Stimulated activated naive CD8-positive, alpha-beta T cell treated with anti-CD3 and anti-CD28 coated beads, Interleukin-15, amount 100 ng/mL, for 72 hours (primary cell): Measurements from ENCODE around the gene ATP12A.
"Not testable (repeated sequence)": the region's sequence is repeated elsewhere in the genome, so short reads cannot be mapped to it uniquely, and the experiment has no call there.

Source experiments
- ATAC-seq: fragments of 150-1000 bp; cut with Tn5 transposase; 2 replicates; pipeline ENCODE4 v1.10.0; 2021; ENCODE audit warnings: mild to moderate bottlenecking, moderate library complexity
- DNase-seq, 2 donors: peaks; one replicate each; pipeline ENCODE4 v3.0.0; 2021 to 2022
- H3K27ac Mint-ChIP-seq, 2 donors: one replicate each; pipeline ENCODE4 v1.8.0; 2022; ENCODE audit warnings: mild to moderate bottlenecking in 2 of 2, mixed read lengths in 2 of 2, moderate library complexity in 2 of 2
- H3K27me3 Mint-ChIP-seq: one replicate; pipeline ENCODE4 v1.8.0; 2022; ENCODE audit warnings: mixed read lengths
- H3K4me1 Mint-ChIP-seq: one replicate; pipeline ENCODE4 v1.8.0; 2022; ENCODE audit warnings: mild to moderate bottlenecking, mixed read lengths
- H3K4me3 Mint-ChIP-seq, 2 donors: one replicate each; pipeline ENCODE4 v1.8.0; 2022; ENCODE audit warnings: mild to moderate bottlenecking in 2 of 2, mixed read lengths in 2 of 2, moderate library complexity in 1 of 2
- H3K9me3 Mint-ChIP-seq, 2 donors: one replicate each; pipeline ENCODE4 v1.8.0; 2022; ENCODE audit warnings: mixed read lengths in 2 of 2

Gene ATP12A

DNA sequence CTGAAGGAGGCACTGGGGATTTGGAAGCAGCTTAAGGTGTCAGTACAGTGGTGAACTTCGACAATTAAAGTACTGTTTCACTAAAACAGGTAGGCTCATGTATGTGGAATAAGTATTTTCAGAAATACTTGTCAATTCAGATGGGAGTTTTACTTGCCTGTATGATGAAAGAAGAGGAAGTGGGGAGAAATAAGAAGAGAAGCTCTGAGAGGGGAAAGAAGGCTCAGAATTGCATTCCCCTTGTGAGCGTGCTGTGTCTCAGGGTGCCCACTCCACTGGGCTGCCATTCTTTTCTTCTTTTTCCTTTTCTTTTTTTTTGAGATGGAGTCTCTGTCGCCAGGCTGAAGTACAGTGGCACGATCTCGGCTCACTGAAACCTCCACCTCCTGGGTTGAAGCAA is 45.2 kb downstream of the ATP12A start:
- ATAC-seq (no peak), DNase-seq (no peak)
- H3K9me3 Mint-ChIP-seq, result no peaks in the 10 kb centered on the region
- H3K4me1 Mint-ChIP-seq, result peaks cover 4% of the 10 kb centered on the region
- H3K4me3 Mint-ChIP-seq, result no peak overlapping the region
- H3K27ac Mint-ChIP-seq, result no peak overlapping the region
- peaks cover 19% of the 10 kb centered on the region for H3K27me3 Mint-ChIP-seq

GRCh38 chr13:24727731-24728601 is 47.8 kb downstream of the ATP12A start:
- DNase-seq, result peak; percentile 62 to 72
- Mint-ChIP-seq H3K4me1 (peaks cover 9% of the 10 kb centered on the region), H3K27me3 (peaks cover 14% of the 10 kb centered on the region), H3K27ac (no peak overlapping the region), H3K9me3 (peaks cover 0 to 6% of the 10 kb centered on the region in 2 donors), H3K4me3 (no peak overlapping the region)
- peak; percentile 99 for ATAC-seq

DNA sequence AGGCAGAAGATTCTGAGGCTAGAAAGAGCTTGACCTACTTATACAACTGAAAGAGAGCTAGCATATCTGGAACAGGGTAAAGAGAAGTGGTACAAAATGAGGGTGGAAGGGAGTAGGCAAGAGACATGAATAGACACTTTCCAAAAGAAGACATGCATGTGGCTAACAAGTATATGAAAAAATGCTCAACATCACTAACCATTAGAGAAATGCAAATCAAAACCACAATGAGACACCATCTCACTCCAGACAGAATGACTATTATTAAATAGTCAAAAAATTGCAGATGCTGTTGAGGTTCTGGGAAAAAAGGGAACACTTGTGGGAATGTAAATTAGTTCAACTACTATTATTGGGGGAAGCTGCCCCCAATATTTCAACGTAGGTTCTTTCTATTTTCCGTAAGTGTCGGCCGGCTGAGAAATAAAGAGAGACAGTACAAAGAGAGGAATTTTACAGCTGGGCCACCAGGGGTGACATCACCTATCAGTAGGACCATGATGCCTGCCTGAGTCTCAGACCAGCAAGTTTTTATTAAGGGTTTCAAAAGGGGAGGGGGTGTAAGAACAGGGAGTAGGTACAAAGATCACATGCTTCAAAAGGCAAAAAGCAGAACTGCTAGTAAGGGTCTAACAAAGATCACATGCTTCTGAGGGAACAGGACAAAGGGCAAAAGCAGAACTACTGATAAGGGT is 50.8 kb downstream of the ATP12A start:
- not testable (repeated sequence) for H3K4me1 Mint-ChIP-seq, H3K27ac Mint-ChIP-seq, H3K9me3 Mint-ChIP-seq, DNase-seq, H3K4me3 Mint-ChIP-seq, H3K27me3 Mint-ChIP-seq, ATAC-seq

- DNase-seq (no peak), ATAC-seq (no peak)
- Mint-ChIP-seq H3K4me3 (no peak overlapping the region), H3K27me3 (no peaks in the 10 kb centered on the region), H3K9me3 (peaks cover 0 to 6% of the 10 kb centered on the region in 2 donors), H3K27ac (no peak overlapping the region), H3K4me1 (peaks cover 11% of the 10 kb centered on the region)
These were observed 54.7 kb downstream of the ATP12A start for GRCh38 chr13:24734950-24735349.

DNA sequence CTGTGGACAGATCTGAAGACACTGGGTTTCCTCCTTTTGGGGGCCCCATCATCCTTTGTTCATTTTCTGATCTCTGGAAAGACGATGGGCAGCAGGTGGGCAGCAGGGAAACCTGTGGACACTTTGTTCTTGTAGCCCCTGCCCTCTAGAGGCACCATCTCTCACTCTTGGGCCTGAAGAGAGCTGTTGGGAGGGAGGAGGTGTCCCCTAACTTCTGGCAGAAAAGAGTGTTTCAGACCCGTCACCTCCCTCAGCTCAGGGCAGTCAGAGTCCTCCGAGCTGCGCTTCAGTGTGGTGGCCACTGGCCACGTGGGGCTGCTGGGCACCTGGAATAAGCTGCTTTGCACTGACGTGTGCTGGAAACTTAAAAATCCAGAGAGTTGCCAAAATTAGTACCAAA is 56.8 kb downstream of the ATP12A start:
- ATAC-seq (no peak), DNase-seq (no peak)
- Mint-ChIP-seq H3K27ac (no peak overlapping the region), H3K27me3 (no peaks in the 10 kb centered on the region), H3K9me3 (no peaks in the 10 kb centered on the region), H3K4me1 (peaks cover 8% of the 10 kb centered on the region), H3K4me3 (no peak overlapping the region)

- Mint-ChIP-seq H3K4me3 (no peak overlapping the region), H3K4me1 (peaks cover 8% of the 10 kb centered on the region)
These were observed 58.2 kb downstream of the ATP12A start for GRCh38 chr13:24738366-24738847.

DNA sequence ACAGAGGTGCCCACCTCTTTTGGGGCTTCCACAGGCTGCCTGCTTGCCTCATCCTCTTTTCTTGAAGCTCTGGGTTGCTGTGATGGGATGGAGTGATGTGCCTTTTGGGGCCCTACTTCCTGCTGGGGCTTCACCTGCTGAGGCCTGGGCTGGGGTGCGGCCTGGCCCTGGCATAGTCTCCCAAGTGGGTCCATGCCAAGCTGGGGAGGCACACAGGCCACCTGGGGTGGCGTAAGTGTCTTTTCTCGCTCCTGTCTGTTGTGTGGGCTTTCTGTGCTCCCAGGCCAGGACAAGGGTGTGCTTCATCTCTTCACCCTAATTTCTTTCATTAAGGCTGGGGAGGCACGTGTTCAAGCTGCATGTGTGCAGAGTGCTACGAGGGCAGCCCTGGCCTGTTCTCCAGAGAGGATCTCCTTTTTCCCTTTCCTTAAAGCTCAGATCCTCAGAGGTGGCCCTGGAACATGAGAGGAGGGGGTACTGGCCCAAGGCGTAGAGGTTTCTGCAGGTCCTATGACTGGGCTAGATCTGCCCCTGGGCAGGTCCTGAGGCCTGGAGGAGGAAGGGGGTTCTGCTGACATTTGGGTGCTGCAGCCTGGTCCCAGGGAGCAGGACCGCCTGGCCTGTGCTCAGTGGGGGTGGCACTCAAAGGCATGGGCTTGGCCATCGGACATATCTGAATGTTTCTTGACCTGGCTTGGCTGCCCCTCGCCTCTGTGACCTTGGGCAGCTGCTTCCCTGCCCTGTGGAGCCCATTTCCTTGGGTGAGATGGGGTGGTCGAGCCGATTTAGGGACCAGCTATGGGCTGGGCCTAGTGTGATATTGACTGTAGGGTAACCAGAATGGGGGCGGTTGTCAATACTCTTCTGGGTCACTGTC is 60.0 kb downstream of the ATP12A start:
- DNase-seq (no peak), ATAC-seq (no peak)
- Mint-ChIP-seq H3K4me3 (no peak overlapping the region), H3K4me1 (peaks cover 8% of the 10 kb centered on the region), H3K9me3 (no peaks in the 10 kb centered on the region), H3K27ac (peak overlapping the region; percentile 49 to 84), H3K27me3 (peaks cover 19% of the 10 kb centered on the region)

More at GRCh38 chr13:24738366-24738847, 58.2 kb downstream of the ATP12A start:
- ATAC-seq, result peak; percentile 8
- Mint-ChIP-seq H3K27ac (no peak overlapping the region), H3K27me3 (peaks cover under 1% of the 10 kb centered on the region), H3K9me3 (no peaks in the 10 kb centered on the region)
- DNase-seq, result no peak

DNA sequence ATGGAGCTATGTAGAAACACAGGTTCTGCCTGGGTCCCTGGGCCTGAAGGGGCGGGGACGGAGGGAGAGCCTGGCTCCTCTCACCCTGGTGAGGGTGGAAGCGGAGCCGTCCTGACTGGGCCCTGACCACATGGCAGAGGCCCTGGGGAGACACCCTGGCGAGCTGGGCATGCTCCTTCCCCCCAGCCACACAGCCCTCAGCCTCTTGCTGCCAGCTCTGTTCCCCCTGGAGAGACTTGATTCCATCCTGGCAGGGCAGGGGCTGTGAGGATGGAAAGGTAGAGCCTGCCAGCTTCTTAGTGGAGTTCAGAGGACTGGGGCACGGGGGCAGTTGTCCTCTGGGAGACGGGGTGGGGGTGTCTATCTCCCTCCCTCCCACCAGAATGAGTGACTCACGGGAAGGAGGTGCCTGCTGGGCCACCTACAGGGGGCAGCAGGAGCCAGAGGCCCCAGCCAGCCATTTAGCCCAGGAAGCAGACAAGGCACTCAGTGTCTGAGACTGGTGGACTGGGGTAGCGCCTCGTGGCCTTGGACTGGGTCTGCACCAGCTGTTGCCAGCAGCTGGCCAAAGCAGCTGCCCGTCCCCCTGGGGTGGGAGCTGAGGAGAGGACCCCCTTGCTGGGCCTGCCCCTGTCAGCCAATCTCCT is 60.9 kb downstream of the ATP12A start:
- Mint-ChIP-seq H3K27ac (no peak overlapping the region), H3K4me3 (no peak overlapping the region), H3K9me3 (no peaks in the 10 kb centered on the region), H3K4me1 (peaks cover 10% of the 10 kb centered on the region), H3K27me3 (peaks cover 28% of the 10 kb centered on the region)
- peak; percentile 27 for ATAC-seq
- DNase-seq, result no peak

- ATAC-seq (no peak), DNase-seq (no peak)
- Mint-ChIP-seq H3K4me3 (no peak overlapping the region), H3K27ac (peak overlapping the region in 1 of 2 donors; percentile 44), H3K27me3 (peaks cover 34% of the 10 kb centered on the region), H3K4me1 (peaks cover 16% of the 10 kb centered on the region), H3K9me3 (no peaks in the 10 kb centered on the region)
These were observed 61.6 kb downstream of the ATP12A start for GRCh38 chr13:24741791-24742190.

DNA sequence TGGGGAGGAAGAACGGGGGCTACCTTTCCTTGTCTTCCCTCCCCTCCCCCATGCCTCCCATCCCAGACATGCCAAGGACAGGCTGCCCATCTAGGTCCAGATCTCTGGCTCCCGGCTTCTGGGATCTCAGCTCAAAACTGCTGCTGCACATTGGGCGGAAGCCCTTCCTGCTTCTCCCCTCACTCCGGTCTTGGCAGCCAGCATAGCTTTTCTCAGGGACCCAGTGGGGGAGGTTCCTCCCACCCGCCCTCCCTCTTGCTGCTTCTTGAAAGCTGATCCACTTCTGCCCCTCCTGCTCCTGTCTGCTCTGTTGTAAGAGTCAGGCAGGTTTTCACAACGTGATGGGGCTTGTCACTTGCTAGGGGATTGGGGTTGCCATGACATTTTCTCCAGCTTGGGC is 62.1 kb downstream of the ATP12A start:
- H3K4me1 Mint-ChIP-seq, result peaks cover 21% of the 10 kb centered on the region
- peak overlapping the region in 1 of 2 donors; percentile 61 for H3K27ac Mint-ChIP-seq
- peaks cover 39% of the 10 kb centered on the region for H3K27me3 Mint-ChIP-seq
- DNase-seq (no peak), ATAC-seq (no peak)
- no peaks in the 10 kb centered on the region for H3K9me3 Mint-ChIP-seq
- H3K4me3 Mint-ChIP-seq, result no peak overlapping the region

- ATAC-seq, result no peak
- no peak overlapping the region for H3K27ac Mint-ChIP-seq
- DNase-seq, result no peak
- H3K9me3 Mint-ChIP-seq, result no peaks in the 10 kb centered on the region
- no peak overlapping the region for H3K4me3 Mint-ChIP-seq
- peaks cover 28% of the 10 kb centered on the region for H3K4me1 Mint-ChIP-seq
- H3K27me3 Mint-ChIP-seq, result peaks cover 46% of the 10 kb centered on the region
These were observed 62.8 kb downstream of the ATP12A start for GRCh38 chr13:24742977-24743376.

DNA sequence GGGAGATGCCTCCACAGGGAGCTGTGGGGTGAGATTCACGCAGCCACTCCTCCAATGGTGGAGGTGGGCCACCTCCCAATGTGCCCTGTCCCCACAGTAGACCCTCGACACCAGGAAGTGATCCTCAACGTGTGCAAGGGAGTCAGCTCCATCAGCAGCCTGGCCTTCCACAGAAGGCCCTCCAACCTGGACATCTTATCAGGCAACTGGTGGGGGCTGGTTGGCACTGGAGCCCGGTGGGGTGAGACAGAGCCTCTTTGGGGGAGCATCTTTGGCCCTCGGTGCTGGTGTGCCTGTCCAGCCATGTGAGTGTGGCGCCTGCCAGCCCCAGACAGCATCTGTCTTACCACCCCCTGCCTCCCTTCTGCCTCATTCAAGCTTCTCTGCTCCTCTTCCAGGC is 64.0 kb downstream of the ATP12A start:
- Mint-ChIP-seq H3K4me3 (no peak overlapping the region), H3K27me3 (peaks cover 59% of the 10 kb centered on the region), H3K9me3 (no peaks in the 10 kb centered on the region), H3K27ac (no peak overlapping the region), H3K4me1 (peaks cover 31% of the 10 kb centered on the region)
- DNase-seq (no peak), ATAC-seq (no peak)

DNA sequence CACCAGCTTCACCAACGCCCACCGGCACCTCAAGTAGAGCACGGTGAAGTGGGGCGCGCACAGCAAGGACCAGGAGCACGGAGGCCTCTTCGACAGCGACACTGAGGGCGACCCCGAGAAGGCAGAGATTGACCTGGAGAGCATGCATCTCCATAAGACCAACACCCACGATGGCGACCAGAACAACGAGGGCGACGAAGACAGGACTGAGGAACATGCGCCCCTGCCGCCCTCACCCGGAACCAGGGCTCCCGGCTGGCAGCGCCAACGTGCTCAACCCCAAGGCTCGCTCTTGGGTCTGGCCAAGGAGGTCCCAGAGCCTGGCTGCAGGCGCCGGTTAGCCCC is 65.3 kb downstream of the ATP12A start:
- Mint-ChIP-seq H3K4me1 (peaks cover 23% of the 10 kb centered on the region), H3K9me3 (no peaks in the 10 kb centered on the region), H3K27me3 (peaks cover 71% of the 10 kb centered on the region), H3K27ac (no peak overlapping the region), H3K4me3 (peak overlapping the region in 1 of 2 donors; percentile 29)
- DNase-seq, result no peak
- ATAC-seq, result no peak

DNA sequence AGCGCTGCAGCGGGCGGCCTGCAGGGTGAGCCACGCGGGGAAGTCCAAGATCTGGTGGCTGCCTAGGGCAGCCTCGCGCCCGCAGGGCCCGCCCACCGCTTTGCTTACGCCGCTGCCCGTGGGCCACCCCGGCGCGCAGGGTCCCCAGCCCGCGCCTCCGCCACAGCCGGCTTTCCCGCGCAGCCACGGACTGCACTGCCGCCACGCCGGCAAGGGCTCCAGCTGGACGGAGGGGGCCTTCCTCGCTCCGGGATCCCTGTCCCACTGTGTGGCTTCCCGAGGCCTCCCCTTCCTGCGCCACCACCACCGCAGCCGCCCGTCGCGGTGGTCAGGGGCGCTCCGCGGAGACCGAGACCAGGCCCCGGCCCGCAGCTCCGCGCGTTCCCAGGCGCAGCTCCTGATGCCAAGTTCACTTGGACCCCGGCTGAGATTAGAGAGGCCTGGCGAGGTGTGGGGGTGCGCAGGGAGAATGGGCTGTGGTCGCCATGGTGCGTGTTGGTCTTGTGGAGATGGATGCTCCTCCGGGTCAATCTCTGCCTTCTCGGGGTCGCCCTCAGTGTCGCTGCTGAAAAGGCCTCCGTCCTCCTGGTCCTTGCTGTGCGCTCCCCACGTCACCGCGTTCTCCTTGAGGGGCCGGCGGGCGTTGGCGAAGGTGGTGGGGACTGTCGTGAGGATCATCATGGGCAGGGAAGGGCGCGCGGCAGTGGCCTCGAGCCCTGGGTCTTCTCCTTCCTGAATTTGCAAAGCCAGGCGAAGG is 65.8 kb downstream of the ATP12A start:
- H3K27me3 Mint-ChIP-seq, result peaks cover 76% of the 10 kb centered on the region
- ATAC-seq, result peak; percentile 41
- H3K27ac Mint-ChIP-seq, result no peak overlapping the region
- H3K4me1 Mint-ChIP-seq, result peaks cover 23% of the 10 kb centered on the region
- no peak for DNase-seq
- peak overlapping the region; percentile 49 to 89 for H3K4me3 Mint-ChIP-seq
- H3K9me3 Mint-ChIP-seq, result no peaks in the 10 kb centered on the region
